D721Med (cell line): ENCODE measurements around the gene CAPN5.
"Not testable (repeated sequence)": the region's sequence is repeated elsewhere in the genome, so short reads cannot be mapped to it uniquely, and the experiment has no call there.

ENCODE experiments used
- DNase-seq: peaks from one replicate; pipeline ENCODE4 v3.0.0; 2011; ENCODE audit warnings: low spot score; ENCODE audit not compliant: insufficient read length
- FAIRE-seq: peaks from 2 replicates; lab custom pipeline; 2011; peaks lifted over from hg19 to GRCh38; lab: Jason Lieb, UNC
- TF ChIP-seq, protein P1 (sequence below): IDR thresholded peaks from 2 replicates; pipeline ENCODE4 v1.5.1; 2012; ENCODE audit warnings: mild to moderate bottlenecking, control low read depth; ENCODE audit not compliant: insufficient read depth; ENCODE audit errors: missing control alignments

CAPN5 gene

DNA sequence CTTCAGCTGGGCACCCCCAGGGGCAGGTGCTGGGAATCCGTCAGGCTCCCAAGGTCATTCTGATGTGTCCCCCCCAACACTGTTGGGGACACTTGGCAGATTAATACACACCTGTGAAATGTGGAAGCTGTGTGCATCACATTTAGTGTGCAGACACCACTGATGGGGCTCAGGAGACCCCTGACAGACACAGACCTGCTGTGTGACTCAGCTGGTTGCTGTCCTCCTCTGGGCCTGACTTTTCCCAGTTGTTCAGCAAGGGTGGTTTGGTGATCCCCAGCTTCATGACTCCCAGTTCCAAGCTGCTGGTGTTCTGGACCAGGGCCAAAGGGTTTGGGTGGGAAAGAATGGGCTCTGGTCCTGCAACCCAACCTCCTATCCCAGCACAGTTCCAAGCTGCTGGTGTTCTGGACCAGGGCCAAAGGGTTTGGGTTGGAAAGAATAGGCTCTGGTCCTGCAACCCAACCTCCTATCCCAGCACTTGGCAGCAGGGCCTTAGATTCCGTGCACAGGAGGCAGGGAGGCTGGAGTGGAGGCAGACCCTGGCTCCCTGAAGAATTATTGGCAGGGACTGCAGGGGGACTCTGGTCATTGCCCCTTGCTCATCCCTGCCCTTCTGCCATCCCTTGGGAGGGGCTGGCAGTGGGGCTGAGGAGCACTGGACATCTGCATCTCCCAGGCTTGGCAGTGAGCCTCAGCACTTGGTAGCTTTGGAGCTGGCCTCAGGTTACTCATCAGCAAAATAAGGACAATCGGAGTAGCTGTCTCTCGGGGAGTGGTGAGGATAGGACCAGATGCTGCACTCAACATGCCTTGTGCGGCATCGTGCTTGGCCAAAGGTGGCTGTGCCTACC lies 27.4 kb downstream of the CAPN5 start:
- TF ChIP-seq, protein P1, sequence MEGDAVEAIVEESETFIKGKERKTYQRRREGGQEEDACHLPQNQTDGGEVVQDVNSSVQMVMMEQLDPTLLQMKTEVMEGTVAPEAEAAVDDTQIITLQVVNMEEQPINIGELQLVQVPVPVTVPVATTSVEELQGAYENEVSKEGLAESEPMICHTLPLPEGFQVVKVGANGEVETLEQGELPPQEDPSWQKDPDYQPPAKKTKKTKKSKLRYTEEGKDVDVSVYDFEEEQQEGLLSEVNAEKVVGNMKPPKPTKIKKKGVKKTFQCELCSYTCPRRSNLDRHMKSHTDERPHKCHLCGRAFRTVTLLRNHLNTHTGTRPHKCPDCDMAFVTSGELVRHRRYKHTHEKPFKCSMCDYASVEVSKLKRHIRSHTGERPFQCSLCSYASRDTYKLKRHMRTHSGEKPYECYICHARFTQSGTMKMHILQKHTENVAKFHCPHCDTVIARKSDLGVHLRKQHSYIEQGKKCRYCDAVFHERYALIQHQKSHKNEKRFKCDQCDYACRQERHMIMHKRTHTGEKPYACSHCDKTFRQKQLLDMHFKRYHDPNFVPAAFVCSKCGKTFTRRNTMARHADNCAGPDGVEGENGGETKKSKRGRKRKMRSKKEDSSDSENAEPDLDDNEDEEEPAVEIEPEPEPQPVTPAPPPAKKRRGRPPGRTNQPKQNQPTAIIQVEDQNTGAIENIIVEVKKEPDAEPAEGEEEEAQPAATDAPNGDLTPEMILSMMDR = no peak
- FAIRE-seq = no peak
- DNase-seq = no peak

DNA sequence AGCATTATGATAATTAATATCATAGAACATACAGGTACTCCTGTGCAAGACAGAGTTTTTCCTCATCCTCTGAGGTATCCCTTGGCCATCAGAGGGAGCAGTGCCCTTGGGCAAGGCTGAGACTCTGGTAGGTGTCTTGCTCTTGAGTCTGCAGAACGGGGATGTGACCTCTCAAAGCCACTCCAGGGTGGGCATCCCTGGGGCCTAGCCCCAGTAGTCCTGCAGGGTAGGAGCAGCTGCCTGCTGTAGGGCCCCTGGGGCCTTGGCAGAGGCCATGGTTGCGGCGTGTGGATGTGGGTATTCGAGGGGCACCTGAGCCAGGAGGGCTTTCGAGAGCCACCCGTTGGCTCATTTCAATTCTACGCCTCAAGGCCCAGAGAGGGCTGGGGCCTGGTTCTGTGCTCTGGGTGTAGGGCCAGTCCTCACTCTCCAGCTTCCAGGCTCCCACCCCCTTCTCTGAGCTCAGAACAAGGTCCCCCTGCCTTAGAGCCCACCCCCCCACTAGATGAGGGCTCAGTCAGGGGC lies 28.1 kb downstream of the CAPN5 start:
- TF ChIP-seq, protein P1 = peak; percentile 9
- no peak for FAIRE-seq
- no peak for DNase-seq

DNA sequence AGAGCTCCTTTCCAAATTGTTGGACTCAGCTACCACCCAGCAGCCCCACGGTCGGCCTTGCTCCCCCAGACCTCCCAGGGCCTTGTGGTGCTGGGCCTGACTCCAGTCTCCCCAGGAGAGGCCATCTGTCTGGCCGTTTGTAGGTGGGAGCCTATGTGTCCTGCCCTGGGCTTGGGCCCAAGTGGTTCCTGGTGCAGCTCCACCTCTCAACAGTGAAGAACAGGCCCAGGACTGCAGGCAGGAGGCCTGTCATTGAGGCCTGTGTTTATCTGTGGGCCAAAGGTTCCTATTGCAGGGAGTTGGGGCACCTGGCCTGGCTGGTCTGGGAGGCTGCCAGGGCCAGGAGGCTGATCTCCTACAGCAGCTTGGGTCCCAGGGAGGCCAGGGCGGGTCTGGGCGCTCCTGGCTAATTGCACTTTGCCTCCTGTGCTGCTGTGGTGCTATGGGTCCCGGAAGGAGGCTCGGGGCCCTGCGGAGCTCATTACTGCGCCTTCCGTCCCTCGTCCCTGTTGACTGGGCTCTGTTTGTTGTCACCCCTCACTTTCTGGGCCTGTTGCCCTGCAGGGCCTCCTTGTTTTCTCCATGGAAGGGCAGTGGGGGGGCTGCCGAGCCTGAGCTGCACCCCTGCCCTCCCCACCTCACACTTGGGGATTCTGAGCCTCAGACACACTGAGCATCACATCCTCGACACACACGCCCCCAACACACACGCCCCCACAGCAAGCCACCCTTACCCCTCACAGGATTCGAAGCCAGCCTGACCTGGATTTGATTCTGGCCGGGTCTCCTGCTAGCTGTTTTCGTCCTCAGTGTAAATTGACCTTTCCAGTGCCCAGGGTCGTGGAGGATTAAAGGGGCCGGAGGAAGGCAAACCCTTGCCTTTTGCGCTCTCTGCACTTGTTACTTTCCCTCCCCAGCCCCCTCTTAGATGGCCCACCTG lies 29.1 kb downstream of the CAPN5 start:
- TF ChIP-seq, protein P1 = no peak
- FAIRE-seq = no peak
- DNase-seq = no peak

DNA sequence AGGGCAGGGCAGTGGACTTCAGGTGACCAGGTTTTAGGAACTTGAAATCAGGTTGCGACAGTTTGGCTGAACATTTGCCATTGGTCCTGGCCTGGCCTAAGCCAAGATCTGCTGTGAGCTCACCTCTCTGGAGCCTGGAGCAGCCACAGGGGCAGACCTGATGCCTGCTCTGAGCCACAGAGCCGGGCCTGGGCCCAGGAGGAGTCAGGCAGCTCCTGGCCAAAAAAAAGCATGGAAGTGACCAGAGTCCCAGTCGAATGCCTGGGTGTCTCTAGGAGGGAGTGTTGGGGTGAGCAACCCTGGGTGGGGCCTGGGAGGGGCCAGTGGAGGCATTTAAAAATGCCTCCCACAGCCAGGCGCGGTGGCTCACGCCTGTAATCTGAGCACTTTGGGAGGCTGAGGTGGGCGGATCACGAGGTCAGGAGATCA lies 29.8 kb downstream of the CAPN5 start:
- FAIRE-seq = no peak
- no peak for DNase-seq
- TF ChIP-seq, protein P1 = no peak

DNA sequence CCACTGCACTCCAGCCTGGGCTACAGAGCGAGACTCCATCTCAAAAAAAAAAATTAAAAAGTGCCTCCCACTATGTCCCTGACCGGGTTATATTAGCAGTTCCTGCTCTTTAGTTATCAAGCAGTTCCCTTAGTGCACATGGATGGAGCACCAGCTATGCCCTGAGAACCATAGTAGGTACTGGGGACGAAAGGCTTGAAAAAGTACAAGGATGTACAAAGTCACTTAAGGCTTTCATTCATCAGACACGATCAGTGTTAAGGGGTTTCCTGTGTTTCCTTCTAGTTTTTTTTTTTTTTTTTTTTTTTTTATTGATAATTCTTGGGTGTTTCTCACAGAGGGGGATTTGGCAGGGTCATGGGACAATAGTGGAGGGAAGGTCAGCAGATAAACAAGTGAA lies 30.4 kb downstream of the CAPN5 start:
- DNase-seq, FAIRE-seq: not testable (repeated sequence)

DNA sequence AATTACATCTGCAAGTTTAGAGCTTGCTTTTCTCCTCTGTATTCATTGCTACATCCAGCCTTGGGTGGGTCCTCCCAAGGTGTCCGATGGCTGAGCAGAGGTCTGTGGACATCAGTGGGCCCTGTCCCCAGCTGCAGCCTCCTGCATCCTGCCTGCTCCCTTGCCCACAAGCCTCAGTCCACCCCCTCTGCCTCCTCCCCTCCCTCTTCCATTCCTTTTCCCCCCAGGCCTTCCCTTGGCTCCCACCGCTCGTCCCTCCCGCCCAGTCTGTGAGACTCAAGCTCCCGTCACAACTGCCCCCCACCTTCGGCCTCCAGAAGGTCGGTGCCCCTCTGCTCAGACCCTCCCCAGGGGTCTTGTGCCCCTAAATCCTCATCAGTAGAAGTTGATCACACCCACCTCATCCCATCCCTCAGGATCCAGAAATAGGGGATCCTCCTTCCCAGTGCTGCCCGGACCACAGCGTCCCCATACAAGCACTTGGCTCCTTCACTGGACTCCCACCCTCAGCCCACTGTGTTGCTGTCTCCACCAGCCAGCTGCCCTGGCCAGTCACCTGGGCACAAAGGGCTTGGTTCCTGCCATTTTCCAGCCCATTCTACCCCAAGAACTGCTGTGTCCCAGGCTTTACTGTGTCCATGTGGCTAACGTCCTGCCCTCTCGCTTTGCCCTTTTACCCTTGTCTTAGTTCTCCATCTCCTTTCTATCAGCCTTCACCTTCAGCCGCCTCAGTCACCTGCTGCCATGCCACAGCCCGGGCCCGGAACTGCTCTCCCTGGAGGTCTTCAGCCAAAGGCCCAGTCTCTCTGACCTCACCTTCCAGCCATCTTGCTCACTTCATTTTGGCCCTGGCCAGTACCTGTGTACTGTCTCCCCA lies 33.6 kb downstream of the CAPN5 start:
- DNase-seq = no peak
- FAIRE-seq = no peak
- TF ChIP-seq, protein P1 = no peak
